ENCODE results near the gene TMEM94.
A peak's percentile ranks its signal among the peaks of the same experiment; 100 is the strongest.

The TMEM94 gene

GRCh38 chr17:75536366-75536765 lies 79.9 kb downstream of the TMEM94 start:
- no peak overlapping the region for H3K4me3 ChIP-seq (ENCODE audit: low read depth, low read length)
- H3K9me3 ChIP-seq (ENCODE audit: control insufficient read depth, insufficient read depth, low read length) = no peaks in the 10 kb centered on the region
- no peaks in the 10 kb centered on the region for H3K27me3 ChIP-seq (ENCODE audit: control insufficient read depth, insufficient read depth, low read length)
- H3K9ac ChIP-seq (ENCODE audit: low read depth, low read length) = no peak overlapping the region
- H3K27ac ChIP-seq (ENCODE audit: low read depth, low read length) = no peak overlapping the region
- no peaks in the 10 kb centered on the region for H3K4me1 ChIP-seq (ENCODE audit: control insufficient read depth, insufficient read depth, low read length)
- H3K36me3 ChIP-seq (ENCODE audit: control insufficient read depth, insufficient read depth, low read length) = peaks cover 8% of the 10 kb centered on the region

- H3K9me3 ChIP-seq (ENCODE audit: control insufficient read depth, insufficient read depth, low read length) = no peaks in the 10 kb centered on the region
- no peak overlapping the region for H3K4me3 ChIP-seq (ENCODE audit: low read depth, low read length)
- no peak overlapping the region for H3K9ac ChIP-seq (ENCODE audit: low read depth, low read length)
- H3K27ac ChIP-seq (ENCODE audit: low read depth, low read length) = no peak overlapping the region
- no peaks in the 10 kb centered on the region for H3K4me1 ChIP-seq (ENCODE audit: control insufficient read depth, insufficient read depth, low read length)
- no peaks in the 10 kb centered on the region for H3K36me3 ChIP-seq (ENCODE audit: control insufficient read depth, insufficient read depth, low read length)
- no peaks in the 10 kb centered on the region for H3K27me3 ChIP-seq (ENCODE audit: control insufficient read depth, insufficient read depth, low read length)
These were observed 83.7 kb downstream of the TMEM94 start for GRCh38 chr17:75539967-75540729.

GRCh38 chr17:75540923-75541503 lies 84.6 kb downstream of the TMEM94 start:
- Histone ChIP-seq H3K9ac (ENCODE audit: low read depth, low read length) (no peak overlapping the region), H3K4me3 (ENCODE audit: low read depth, low read length) (no peak overlapping the region), H3K27ac (ENCODE audit: low read depth, low read length) (no peak overlapping the region), H3K36me3 (ENCODE audit: control insufficient read depth, insufficient read depth, low read length) (no peaks in the 10 kb centered on the region; the same call in 1 of the 2 replicates), H3K9me3 (ENCODE audit: control insufficient read depth, insufficient read depth, low read length) (no peaks in the 10 kb centered on the region), H3K27me3 (ENCODE audit: control insufficient read depth, insufficient read depth, low read length) (no peaks in the 10 kb centered on the region), H3K4me1 (ENCODE audit: control insufficient read depth, insufficient read depth, low read length) (no peaks in the 10 kb centered on the region)

GRCh38 chr17:75542229-75542628 lies 85.8 kb downstream of the TMEM94 start:
- Histone ChIP-seq H3K36me3 (ENCODE audit: control insufficient read depth, insufficient read depth, low read length) (no peaks in the 10 kb centered on the region; the same call in 1 of the 2 replicates), H3K4me3 (ENCODE audit: low read depth, low read length) (no peak overlapping the region), H3K9me3 (ENCODE audit: control insufficient read depth, insufficient read depth, low read length) (no peaks in the 10 kb centered on the region), H3K27ac (ENCODE audit: low read depth, low read length) (no peak overlapping the region), H3K27me3 (ENCODE audit: control insufficient read depth, insufficient read depth, low read length) (no peaks in the 10 kb centered on the region), H3K4me1 (ENCODE audit: control insufficient read depth, insufficient read depth, low read length) (no peaks in the 10 kb centered on the region), H3K9ac (ENCODE audit: low read depth, low read length) (no peak overlapping the region)

GRCh38 chr17:75542728-75543336 lies 86.4 kb downstream of the TMEM94 start:
- Histone ChIP-seq H3K27me3 (ENCODE audit: control insufficient read depth, insufficient read depth, low read length) (no peaks in the 10 kb centered on the region), H3K27ac (ENCODE audit: low read depth, low read length) (no peak overlapping the region), H3K4me3 (ENCODE audit: low read depth, low read length) (no peak overlapping the region), H3K9me3 (ENCODE audit: control insufficient read depth, insufficient read depth, low read length) (no peaks in the 10 kb centered on the region), H3K9ac (ENCODE audit: low read depth, low read length) (no peak overlapping the region), H3K36me3 (ENCODE audit: control insufficient read depth, insufficient read depth, low read length) (no peaks in the 10 kb centered on the region; the same call in 1 of the 2 replicates), H3K4me1 (ENCODE audit: control insufficient read depth, insufficient read depth, low read length) (no peaks in the 10 kb centered on the region)

- Histone ChIP-seq H3K9ac (ENCODE audit: low read depth, low read length) (no peak overlapping the region), H3K4me1 (ENCODE audit: control insufficient read depth, insufficient read depth, low read length) (peaks cover 5% of the 10 kb centered on the region; the same call in 1 of the 2 replicates), H3K9me3 (ENCODE audit: control insufficient read depth, insufficient read depth, low read length) (no peaks in the 10 kb centered on the region), H3K36me3 (ENCODE audit: control insufficient read depth, insufficient read depth, low read length) (no peaks in the 10 kb centered on the region; the same call in 1 of the 2 replicates), H3K27ac (ENCODE audit: low read depth, low read length) (no peak overlapping the region), H3K27me3 (ENCODE audit: control insufficient read depth, insufficient read depth, low read length) (no peaks in the 10 kb centered on the region), H3K4me3 (ENCODE audit: low read depth, low read length) (no peak overlapping the region)
These were observed 87.8 kb downstream of the TMEM94 start for GRCh38 chr17:75544250-75544649.

- Histone ChIP-seq H3K36me3 (ENCODE audit: control insufficient read depth, insufficient read depth, low read length) (no peaks in the 10 kb centered on the region; the same call in 1 of the 2 replicates), H3K9ac (ENCODE audit: low read depth, low read length) (no peak overlapping the region), H3K9me3 (ENCODE audit: control insufficient read depth, insufficient read depth, low read length) (no peaks in the 10 kb centered on the region), H3K4me3 (ENCODE audit: low read depth, low read length) (no peak overlapping the region), H3K4me1 (ENCODE audit: control insufficient read depth, insufficient read depth, low read length) (peaks cover 13% of the 10 kb centered on the region; the same call in 1 of the 2 replicates), H3K27me3 (ENCODE audit: control insufficient read depth, insufficient read depth, low read length) (no peaks in the 10 kb centered on the region), H3K27ac (ENCODE audit: low read depth, low read length) (no peak overlapping the region)
These were observed 89.7 kb downstream of the TMEM94 start for GRCh38 chr17:75546181-75546580.

- Histone ChIP-seq H3K4me3 (ENCODE audit: low read depth, low read length) (no peak overlapping the region), H3K4me1 (ENCODE audit: control insufficient read depth, insufficient read depth, low read length) (peaks cover 16% of the 10 kb centered on the region; the same call in 1 of the 2 replicates), H3K27me3 (ENCODE audit: control insufficient read depth, insufficient read depth, low read length) (no peaks in the 10 kb centered on the region), H3K27ac (ENCODE audit: low read depth, low read length) (no peak overlapping the region), H3K9ac (ENCODE audit: low read depth, low read length) (no peak overlapping the region), H3K36me3 (ENCODE audit: control insufficient read depth, insufficient read depth, low read length) (no peaks in the 10 kb centered on the region; the same call in 1 of the 2 replicates), H3K9me3 (ENCODE audit: control insufficient read depth, insufficient read depth, low read length) (no peaks in the 10 kb centered on the region)
These were observed 90.7 kb downstream of the TMEM94 start for GRCh38 chr17:75547091-75547490.

GRCh38 chr17:75548813-75549212 lies 92.4 kb downstream of the TMEM94 start:
- Histone ChIP-seq H3K4me1 (ENCODE audit: control insufficient read depth, insufficient read depth, low read length) (peaks cover 23% of the 10 kb centered on the region; the same call in 1 of the 2 replicates), H3K9ac (ENCODE audit: low read depth, low read length) (no peak overlapping the region), H3K36me3 (ENCODE audit: control insufficient read depth, insufficient read depth, low read length) (no peaks in the 10 kb centered on the region; the same call in 1 of the 2 replicates), H3K9me3 (ENCODE audit: control insufficient read depth, insufficient read depth, low read length) (no peaks in the 10 kb centered on the region), H3K27me3 (ENCODE audit: control insufficient read depth, insufficient read depth, low read length) (no peaks in the 10 kb centered on the region), H3K4me3 (ENCODE audit: low read depth, low read length) (no peak overlapping the region), H3K27ac (ENCODE audit: low read depth, low read length) (peak overlapping the region; percentile 29)
